ENCODE measurements around the gene FAM241B. TPM values are rescaled to one million over a fixed set of nuclear protein-coding genes. Genes with fewer than 3 reads are reported as not detected.

FAM241B gene
- total RNA-seq, 1 experiment from 2014 or later, result 18.0 TPM

DNA sequence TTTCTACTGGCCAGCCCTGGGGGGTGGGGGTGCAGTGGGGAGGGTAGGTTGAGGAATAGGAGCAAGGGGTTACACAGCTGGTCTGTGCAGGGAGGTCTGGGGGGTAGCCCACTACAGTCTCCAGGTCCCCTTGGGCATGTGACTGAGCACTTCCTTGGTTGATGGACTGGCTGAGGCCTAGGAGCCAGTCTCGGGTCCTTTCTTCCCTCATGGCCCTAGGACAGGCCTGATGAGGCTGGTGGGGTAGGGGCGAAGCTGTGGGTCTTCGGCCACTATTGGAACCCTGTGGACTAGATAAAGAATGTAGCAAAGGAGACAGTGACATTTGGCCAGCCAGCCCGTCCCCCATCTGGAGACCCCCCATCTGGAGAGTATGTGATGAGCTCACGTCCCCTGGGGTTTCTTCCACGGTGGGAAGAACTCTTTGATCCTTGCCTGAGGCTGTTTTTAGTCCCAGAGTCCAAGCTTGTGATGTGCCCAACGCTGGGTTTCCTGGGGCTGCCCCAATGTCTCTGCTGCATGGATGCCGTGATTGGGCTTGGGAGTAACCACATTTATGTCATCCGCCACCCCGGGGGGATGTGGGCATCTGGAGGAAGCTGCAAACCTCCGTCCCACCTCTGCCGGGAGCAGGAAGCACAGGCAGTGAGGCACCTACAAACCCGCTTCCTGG is 20.7 kb downstream of the FAM241B start:
- ChIA-PET POLR2A (no interaction called here), RAD21 (ENCODE audit: low non-redundant PET in 1 of 2, low total read pairs in 2 of 2, uncharacterized antibody in 2 of 2, unreplicated experiment in 2 of 2) (interaction anchor here in 1 of 2 experiments (0.6 to 0.9 kb wide), 2 partner anchors 41 to 135 kb away, joined by 3 to 4 read pairs; no protein-coding TSS in a partner anchor), CTCF (interaction anchor here (1.0 kb wide), 2 partner anchors 64 to 92 kb away, joined by 3 read pairs; no protein-coding TSS in a partner anchor)
- no peak overlapping the region for H3K4me2 ChIP-seq (ENCODE audit: low read length)
- no peaks in the 10 kb centered on the region for H3K79me2 ChIP-seq (ENCODE audit: insufficient read depth, low read length)
- H3K27me3 ChIP-seq (ENCODE audit: insufficient read depth, low read length), result no peaks in the 10 kb centered on the region
- H3K4me3 ChIP-seq (replicated peaks in 1 of 2; ENCODE audit: low read depth in 1 of 2, low read length in 2 of 2), result no peak overlapping the region
- intact Hi-C loops (cut with micrococcal nuclease), result no loop called here
- no peak overlapping the region for H3K9ac ChIP-seq (ENCODE audit: low read length)
- H3K36me3 ChIP-seq (ENCODE audit: control insufficient read depth in 1 of 2, insufficient read depth in 2 of 2, low read length in 2 of 2), result no peaks in the 10 kb centered on the region
- H2AFZ ChIP-seq (ENCODE audit: low read depth, low read length, poor library complexity, severe bottlenecking), result no peak overlapping the region
- no peak overlapping the region for H3K27ac ChIP-seq (ENCODE audit: low read depth, low read length)
- no peaks in the 10 kb centered on the region for H3K9me2 ChIP-seq (ENCODE audit: insufficient read depth)
- TF ChIP-seq SRF (IDR thresholded peaks at IDR 0.05; ENCODE audit: low read depth) (no peak), EGR1 (IDR thresholded peaks at IDR 0.05; ENCODE audit: low read depth) (no peak), JUND (IDR thresholded peaks at IDR 0.05) (no peak), CEBPB (IDR thresholded peaks at IDR 0.05; ENCODE audit: low read depth) (no peak), RAD21 (IDR thresholded peaks at IDR 0.05; ENCODE audit: low read depth) (no peak), ZNF274 (IDR thresholded peaks at IDR 0.05; ENCODE audit: low read depth, low read length) (no peak), YY1 (IDR thresholded peaks at IDR 0.05; ENCODE audit: extremely low read depth, insufficient replicate concordance, low read depth, low read length) (no peak), SP1 (IDR thresholded peaks at IDR 0.05; ENCODE audit: low read depth) (no peak), CBX3 (IDR thresholded peaks at IDR 0.05; ENCODE audit: low read depth) (no peak), FOSL1 (IDR thresholded peaks at IDR 0.05; ENCODE audit: low read depth) (no peak), POLR2AphosphoS5 (IDR thresholded peaks at IDR 0.05; ENCODE audit: low read depth, low read length) (no peak), EZH2phosphoT487 (IDR thresholded peaks at IDR 0.05; ENCODE audit: borderline replicate concordance) (no peak), ZFX (IDR thresholded peaks at IDR 0.05) (no peak)
- TF ChIP-seq, protein P1, sequence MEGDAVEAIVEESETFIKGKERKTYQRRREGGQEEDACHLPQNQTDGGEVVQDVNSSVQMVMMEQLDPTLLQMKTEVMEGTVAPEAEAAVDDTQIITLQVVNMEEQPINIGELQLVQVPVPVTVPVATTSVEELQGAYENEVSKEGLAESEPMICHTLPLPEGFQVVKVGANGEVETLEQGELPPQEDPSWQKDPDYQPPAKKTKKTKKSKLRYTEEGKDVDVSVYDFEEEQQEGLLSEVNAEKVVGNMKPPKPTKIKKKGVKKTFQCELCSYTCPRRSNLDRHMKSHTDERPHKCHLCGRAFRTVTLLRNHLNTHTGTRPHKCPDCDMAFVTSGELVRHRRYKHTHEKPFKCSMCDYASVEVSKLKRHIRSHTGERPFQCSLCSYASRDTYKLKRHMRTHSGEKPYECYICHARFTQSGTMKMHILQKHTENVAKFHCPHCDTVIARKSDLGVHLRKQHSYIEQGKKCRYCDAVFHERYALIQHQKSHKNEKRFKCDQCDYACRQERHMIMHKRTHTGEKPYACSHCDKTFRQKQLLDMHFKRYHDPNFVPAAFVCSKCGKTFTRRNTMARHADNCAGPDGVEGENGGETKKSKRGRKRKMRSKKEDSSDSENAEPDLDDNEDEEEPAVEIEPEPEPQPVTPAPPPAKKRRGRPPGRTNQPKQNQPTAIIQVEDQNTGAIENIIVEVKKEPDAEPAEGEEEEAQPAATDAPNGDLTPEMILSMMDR (IDR thresholded peaks at IDR 0.05 in 2 of 3, conservative IDR thresholded peaks at IDR 0.05 in 1 of 3; ENCODE audit: borderline replicate concordance in 1 of 3, insufficient read depth in 1 of 3, low read depth in 2 of 3, low read length in 2 of 3), result no peak
- TF ChIP-seq, protein P2, sequence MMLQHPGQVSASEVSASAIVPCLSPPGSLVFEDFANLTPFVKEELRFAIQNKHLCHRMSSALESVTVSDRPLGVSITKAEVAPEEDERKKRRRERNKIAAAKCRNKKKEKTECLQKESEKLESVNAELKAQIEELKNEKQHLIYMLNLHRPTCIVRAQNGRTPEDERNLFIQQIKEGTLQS (IDR thresholded peaks at IDR 0.05), result no peak
- TF ChIP-seq, protein P3, sequence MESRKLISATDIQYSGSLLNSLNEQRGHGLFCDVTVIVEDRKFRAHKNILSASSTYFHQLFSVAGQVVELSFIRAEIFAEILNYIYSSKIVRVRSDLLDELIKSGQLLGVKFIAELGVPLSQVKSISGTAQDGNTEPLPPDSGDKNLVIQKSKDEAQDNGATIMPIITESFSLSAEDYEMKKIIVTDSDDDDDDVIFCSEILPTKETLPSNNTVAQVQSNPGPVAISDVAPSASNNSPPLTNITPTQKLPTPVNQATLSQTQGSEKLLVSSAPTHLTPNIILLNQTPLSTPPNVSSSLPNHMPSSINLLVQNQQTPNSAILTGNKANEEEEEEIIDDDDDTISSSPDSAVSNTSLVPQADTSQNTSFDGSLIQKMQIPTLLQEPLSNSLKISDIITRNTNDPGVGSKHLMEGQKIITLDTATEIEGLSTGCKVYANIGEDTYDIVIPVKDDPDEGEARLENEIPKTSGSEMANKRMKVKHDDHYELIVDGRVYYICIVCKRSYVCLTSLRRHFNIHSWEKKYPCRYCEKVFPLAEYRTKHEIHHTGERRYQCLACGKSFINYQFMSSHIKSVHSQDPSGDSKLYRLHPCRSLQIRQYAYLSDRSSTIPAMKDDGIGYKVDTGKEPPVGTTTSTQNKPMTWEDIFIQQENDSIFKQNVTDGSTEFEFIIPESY (IDR thresholded peaks at IDR 0.05; ENCODE audit: extremely low read depth, insufficient replicate concordance, low read length), result no peak
- TF ChIP-seq, protein P4, sequence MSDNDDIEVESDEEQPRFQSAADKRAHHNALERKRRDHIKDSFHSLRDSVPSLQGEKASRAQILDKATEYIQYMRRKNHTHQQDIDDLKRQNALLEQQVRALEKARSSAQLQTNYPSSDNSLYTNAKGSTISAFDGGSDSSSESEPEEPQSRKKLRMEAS (IDR thresholded peaks at IDR 0.05), result no peak
- no peak for ATAC-seq
- H3K4me1 ChIP-seq (ENCODE audit: control insufficient read depth in 1 of 2, insufficient read depth in 2 of 2, low read length in 2 of 2), result no peaks in the 10 kb centered on the region
- H3K9me3 ChIP-seq (ENCODE audit: control insufficient read depth in 1 of 2, insufficient read depth in 1 of 2, low read depth in 1 of 2, low read length in 2 of 2), result no peaks in the 10 kb centered on the region
- DNase-seq (ENCODE audit: low read depth, low spot score), result no peak
- BruUV-seq (replicated peaks), result no TSS peak
- H4K20me1 ChIP-seq (ENCODE audit: insufficient read depth), result no peaks in the 10 kb centered on the region

Measured in HCT116 (cell line).